ENCODE measurements around the gene PTPN14.

PTPN14 gene

DNA sequence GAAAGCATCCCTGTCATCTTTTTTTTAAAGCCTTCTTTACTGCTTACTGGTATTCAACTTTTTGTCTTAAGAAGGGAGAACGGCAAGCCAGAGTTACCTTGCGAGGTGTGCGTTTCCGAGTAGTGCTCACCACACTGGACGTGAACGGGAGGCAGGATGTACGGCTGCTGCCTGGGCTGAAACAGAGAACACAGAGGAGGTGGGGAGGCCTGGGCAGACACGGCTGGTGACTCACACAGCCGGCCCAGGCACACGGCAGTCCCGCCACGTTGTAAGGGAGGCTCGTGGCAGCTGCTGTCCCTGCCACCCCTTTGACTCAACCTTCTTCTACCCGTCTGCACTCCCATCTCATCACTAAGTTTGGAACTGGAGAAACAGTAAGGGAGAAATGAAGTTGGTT lies 164.7 kb downstream of the PTPN14 start:
- no peak for DNase-seq

DNA sequence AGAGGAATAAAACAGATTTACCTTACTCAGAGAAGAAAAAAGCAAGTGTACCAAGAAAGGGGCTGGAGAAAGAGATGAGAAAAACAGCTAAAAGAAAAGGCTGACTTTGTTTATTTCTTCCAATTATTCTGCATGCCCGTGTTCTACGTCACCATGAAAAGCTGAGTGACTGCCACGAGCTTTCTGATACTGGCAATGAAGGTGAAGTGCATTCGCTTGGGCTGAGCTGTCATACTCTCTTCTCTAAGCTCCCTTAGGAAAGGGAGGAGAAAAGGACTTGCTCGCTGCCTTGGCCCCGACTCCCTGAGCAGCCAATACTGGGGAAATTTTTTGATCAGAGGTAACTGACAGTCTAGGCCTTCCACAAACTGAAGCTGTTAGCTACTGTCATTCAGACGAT lies 165.1 kb downstream of the PTPN14 start:
- DNase-seq: no peak

- DNase-seq: no peak
Observed at GRCh38 chr1:214385428-214385827, 166.0 kb downstream of the PTPN14 start.

GRCh38 chr1:214384373-214385079 lies 166.9 kb downstream of the PTPN14 start:
- DNase-seq: no peak

- no peak for DNase-seq
Observed at GRCh38 chr1:214383381-214384372, 167.7 kb downstream of the PTPN14 start.

- DNase-seq: no peak
Observed at GRCh38 chr1:214380986-214381695, 170.3 kb downstream of the PTPN14 start.

GRCh38 chr1:214380396-214380795 lies 171.0 kb downstream of the PTPN14 start:
- DNase-seq: no peak

DNA sequence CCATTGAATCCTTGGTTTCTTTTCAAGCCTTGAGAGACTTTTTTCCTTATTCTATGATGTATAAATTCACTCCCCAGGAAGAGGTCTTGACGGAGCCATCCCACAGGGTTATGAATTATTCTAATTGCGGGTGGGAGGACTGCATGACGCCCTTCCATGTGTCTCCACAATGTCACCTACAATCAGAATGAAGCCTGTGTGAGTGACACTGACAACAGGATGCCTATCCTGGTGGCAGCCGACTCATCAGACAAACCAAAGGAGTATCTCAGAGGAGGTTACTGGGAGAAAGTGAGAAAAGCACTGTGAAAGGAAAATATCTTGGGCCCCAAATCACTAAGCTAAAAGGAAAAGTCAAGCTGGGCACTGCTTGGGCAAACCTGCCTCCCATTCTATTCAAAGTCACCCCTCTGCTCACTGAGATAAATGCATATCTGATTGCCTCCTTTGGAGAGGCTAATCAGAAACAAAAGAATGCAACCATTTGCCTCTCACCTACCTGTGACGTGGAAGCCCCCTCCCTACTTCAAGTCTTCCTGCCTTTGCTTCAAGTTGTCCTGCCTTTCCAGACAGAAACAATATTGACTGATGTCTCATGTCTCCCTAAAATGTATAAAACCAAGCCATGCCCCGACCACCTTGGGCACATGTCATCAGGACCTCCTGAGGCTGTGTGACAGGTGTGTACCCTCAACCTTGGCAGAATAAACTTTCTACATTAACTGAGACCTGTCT lies 172.0 kb downstream of the PTPN14 start:
- no peak for DNase-seq

DNA sequence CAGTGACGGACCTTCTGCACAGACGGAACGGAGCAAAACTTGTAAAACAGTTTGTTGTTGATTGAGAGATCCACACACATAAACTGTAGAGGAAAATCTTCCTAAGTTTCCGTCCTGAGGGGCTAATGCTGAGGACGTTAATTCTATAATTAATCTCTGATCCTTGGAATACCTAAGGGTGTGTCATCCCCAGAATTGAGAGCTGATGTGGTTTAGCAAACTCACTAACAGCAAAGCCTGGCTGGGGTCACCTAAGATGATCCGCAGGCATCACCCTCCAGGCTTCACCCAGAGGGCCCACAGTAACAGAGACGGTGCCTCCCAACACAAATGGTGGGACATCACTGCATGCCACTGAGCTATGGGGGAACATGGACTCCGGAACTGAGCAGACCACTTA lies 172.9 kb downstream of the PTPN14 start:
- no peak for DNase-seq

DNA sequence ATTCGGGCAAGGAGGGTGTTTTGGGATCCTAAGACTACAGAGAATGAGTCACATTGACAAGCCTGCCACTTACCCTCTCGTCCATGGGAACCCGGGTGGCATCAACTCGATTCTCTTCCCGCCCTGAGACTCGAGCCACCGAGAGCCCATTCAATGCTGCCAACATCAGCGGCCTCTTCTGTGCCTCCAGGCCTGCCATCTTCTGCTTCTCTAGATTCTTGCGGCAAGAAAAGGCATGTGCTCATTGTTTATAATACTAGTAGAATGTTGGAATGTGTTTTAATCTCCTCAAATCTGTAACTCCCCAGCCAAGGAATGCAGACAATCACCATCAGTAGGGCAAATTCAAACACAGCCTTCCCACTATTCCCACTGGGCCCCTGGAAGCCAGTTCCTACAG lies 173.5 kb downstream of the PTPN14 start:
- no peak for DNase-seq

- DNase-seq: no peak
Observed at GRCh38 chr1:214377485-214377884, 173.9 kb downstream of the PTPN14 start.

- no peak for DNase-seq
Observed at GRCh38 chr1:214372092-214372491, 179.3 kb downstream of the PTPN14 start.

- DNase-seq: no peak
Observed at GRCh38 chr1:214370615-214371014, 180.8 kb downstream of the PTPN14 start.

GRCh38 chr1:214369364-214369763 lies 182.0 kb downstream of the PTPN14 start:
- DNase-seq: no peak

DNA sequence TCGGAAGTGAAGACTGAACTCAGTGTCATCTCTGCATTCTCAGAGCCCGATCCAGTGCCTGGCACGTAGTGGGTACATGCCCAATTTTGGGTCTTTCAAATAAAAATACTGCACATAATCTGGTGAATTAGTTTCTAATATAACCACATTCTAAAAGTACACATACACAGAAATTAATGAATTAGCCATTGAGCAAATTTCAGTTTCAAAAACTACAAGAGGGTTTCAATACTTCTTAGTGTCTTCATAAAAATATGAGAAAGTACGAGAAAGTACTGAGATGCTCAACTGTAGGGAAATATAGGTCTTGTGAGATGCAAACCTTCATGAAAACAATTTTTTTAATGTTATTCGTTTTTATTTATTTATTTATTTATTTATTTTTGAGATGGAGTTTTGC lies 183.6 kb downstream of the PTPN14 start:
- DNase-seq: no peak

- no peak for DNase-seq
Observed at GRCh38 chr1:214364786-214365295, 186.6 kb downstream of the PTPN14 start.

DNA sequence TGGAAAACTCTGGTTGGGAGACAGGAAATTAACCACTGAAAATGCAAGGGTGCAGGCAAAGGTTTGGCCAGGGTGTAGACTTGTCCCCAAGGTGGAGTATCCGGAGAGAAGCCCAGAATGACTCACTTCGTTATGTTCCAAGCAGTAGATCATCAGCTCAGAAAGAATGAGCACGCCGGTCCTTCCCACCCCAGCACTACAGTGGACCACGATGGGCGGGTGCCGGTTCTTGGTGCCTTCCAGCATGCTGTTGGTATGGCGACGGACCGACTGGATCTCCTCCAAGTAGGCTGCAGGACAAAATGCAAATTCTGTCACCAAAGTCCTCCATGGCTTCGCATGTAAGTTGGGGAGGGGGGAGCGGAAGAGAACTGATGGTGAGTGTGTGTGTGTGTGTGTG lies 187.0 kb downstream of the PTPN14 start:
- DNase-seq: no peak

DNA sequence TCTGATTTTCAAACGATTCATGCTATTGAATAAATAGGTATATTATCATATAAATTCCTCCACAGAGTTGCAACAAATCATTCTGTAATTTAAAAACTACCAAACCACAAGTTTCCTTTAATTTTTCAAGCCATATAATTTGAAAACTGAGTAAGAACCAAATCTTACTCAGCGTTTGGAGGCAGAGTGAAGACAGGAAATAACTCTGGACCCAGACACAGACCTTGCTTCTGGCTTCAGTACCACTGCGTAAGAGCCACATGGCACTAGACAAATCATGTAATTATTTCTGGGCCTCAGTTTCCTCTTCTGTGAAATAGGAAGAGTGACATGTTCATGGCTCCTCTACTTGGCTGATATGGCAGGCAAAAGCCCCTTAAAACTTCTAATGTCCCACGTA lies 188.0 kb downstream of the PTPN14 start:
- no peak for DNase-seq

DNA sequence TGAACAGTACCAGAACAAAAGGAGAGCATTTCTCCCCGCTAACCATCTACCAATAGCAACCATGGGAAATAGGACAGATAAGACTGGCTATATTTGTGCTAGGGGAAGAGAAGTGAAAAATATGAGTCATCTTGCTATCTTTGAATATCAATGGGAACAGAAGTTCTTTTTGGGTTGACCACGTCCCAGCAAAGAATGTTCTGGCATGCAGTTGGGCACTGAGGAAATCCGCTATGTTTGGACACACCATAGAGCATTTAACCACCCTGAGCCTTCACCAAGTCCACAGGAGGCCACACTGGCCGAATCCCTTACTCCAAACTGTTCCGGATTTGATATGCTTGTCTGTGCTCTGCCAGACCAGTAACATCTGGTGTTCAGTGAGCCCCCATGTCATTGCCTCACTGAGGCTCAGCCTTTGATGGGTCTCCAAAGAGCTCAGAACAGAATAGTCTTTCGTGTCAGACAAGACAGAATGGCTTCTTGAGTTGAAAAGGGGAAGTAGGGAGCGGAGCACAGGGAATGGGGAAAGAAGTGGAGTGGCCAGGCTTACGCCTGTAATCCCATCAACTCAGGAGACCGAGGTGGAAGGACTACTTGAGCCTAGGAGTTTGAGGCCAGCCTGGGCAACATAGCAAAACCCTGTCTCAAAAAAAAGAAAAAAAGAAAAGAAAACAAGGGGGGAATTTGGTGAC lies 189.1 kb downstream of the PTPN14 start:
- no peak for DNase-seq

GRCh38 chr1:214361636-214362035 lies 189.8 kb downstream of the PTPN14 start:
- no peak for DNase-seq

DNA sequence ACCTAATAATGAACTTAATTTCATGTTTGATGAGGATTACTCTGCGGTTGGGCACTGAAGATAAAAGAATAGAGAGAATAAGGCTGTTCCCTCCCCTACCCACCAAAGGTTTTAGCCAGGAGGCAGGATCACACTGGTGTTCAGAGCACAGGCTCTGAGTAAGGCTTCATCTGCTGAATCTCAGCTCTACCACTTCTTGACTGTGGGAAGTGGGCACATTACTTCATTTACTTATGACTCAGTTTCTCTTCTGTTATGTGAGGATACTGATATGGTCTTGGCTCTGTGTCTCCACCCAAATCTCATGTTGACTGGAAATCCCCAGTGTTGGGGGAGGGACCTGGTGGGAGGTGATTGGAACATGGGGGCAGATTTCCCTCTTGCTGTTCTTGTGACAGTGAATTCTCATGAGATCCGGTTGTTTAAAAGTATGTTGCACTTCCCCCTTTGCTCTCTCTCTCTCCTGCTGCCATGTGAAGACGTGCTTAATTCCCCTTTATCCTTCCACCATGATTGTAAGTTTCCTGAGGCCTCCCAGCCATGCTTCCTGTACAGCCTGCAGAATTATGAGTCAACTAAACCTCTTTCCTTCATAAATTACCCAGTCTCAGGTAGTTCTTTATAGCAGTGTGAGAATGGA lies 190.8 kb downstream of the PTPN14 start:
- no peak for DNase-seq

Measured in effector CD8-positive, alpha-beta T cell (primary cell).